WERI-Rb-1 (cell line): ENCODE results near the gene HEG1.
A peak's percentile ranks its signal among the peaks of the same experiment; 100 is the strongest.

Experiments
- DNase-seq: peaks from one replicate; pipeline ENCODE4 v3.0.0-alpha.2; 2020
- H3K27ac ChIP-seq: fragments of 250-450 bp; sonication (Bioruptor Pico); 2 replicates; pipeline ENCODE4 v1.5.1; 2020; ENCODE audit warnings: mild to moderate bottlenecking, moderate library complexity
- H3K27me3 ChIP-seq: fragments of 250-450 bp; sonication (Bioruptor Pico); 2 replicates; pipeline ENCODE4 v1.5.1; 2021; ENCODE audit warnings: mild to moderate bottlenecking, low read depth, moderate library complexity; ENCODE audit not compliant: insufficient read depth, severe bottlenecking
- H3K36me3 ChIP-seq: fragments of 250-450 bp; sonication (Bioruptor Pico); 2 replicates; pipeline ENCODE4 v1.5.1; 2020; ENCODE audit warnings: mild to moderate bottlenecking, moderate library complexity
- H3K4me3 ChIP-seq: 2 replicates; pipeline ENCODE4 v1.5.1; 2011; ENCODE audit warnings: low read depth, mild to moderate bottlenecking, control low read depth, low read length
- H3K9me3 ChIP-seq: fragments of 250-450 bp; sonication (Bioruptor Pico); 2 replicates; pipeline ENCODE4 v1.5.1; 2021; ENCODE audit warnings: mild to moderate bottlenecking, moderate library complexity; ENCODE audit not compliant: severe bottlenecking
- CTCF ChIP-seq: IDR thresholded peaks from 2 replicates; pipeline ENCODE4 v1.5.1; 2011; ENCODE audit warnings: low read depth, mild to moderate bottlenecking, control low read depth, inconsistent platforms, low read length

The HEG1 gene

GRCh38 chr3:125080077-125080476 lies 24.3 kb upstream of the HEG1 start:
- no peaks in the 10 kb centered on the region for H3K9me3 ChIP-seq
- DNase-seq: no peak
- H3K27me3 ChIP-seq: no peaks in the 10 kb centered on the region
- H3K27ac ChIP-seq: no peak overlapping the region
- no peak for TF ChIP-seq CTCF
- peaks cover 8% of the 10 kb centered on the region; the same call in 1 of the 2 replicates for H3K36me3 ChIP-seq
- H3K4me3 ChIP-seq: no peak overlapping the region

GRCh38 chr3:125079675-125080045 lies 23.9 kb upstream of the HEG1 start:
- Histone ChIP-seq H3K36me3 (peaks cover 8% of the 10 kb centered on the region; the same call in 1 of the 2 replicates), H3K27ac (no peak overlapping the region), H3K9me3 (no peaks in the 10 kb centered on the region), H3K27me3 (no peaks in the 10 kb centered on the region), H3K4me3 (no peak overlapping the region)
- no peak for TF ChIP-seq CTCF
- no peak for DNase-seq

- Histone ChIP-seq H3K9me3 (no peaks in the 10 kb centered on the region), H3K27me3 (no peaks in the 10 kb centered on the region), H3K27ac (no peak overlapping the region), H3K36me3 (peaks cover 8% of the 10 kb centered on the region; the same call in 1 of the 2 replicates), H3K4me3 (no peak overlapping the region)
- no peak for TF ChIP-seq CTCF
- DNase-seq: no peak
Observed at GRCh38 chr3:125078951-125079674, 23.3 kb upstream of the HEG1 start.

- DNase-seq: no peak
- H3K27me3 ChIP-seq: no peaks in the 10 kb centered on the region
- H3K9me3 ChIP-seq: no peaks in the 10 kb centered on the region
- peaks cover 5% of the 10 kb centered on the region; the same call in 1 of the 2 replicates for H3K36me3 ChIP-seq
- H3K27ac ChIP-seq: no peak overlapping the region
- no peak overlapping the region for H3K4me3 ChIP-seq
- TF ChIP-seq CTCF: no peak
Observed at GRCh38 chr3:125077864-125078263, 22.1 kb upstream of the HEG1 start.

- TF ChIP-seq CTCF: no peak
- H3K9me3 ChIP-seq: peaks cover 4% of the 10 kb centered on the region
- DNase-seq: no peak
- H3K27me3 ChIP-seq: no peaks in the 10 kb centered on the region
- H3K27ac ChIP-seq: peak overlapping the region; percentile 49; the same call in 1 of the 2 replicates
- H3K4me3 ChIP-seq: no peak overlapping the region
- 0 out of 2 replicates have a peak, but pooled peaks cover 3% of the 10 kb centered on the region for H3K36me3 ChIP-seq
Observed at GRCh38 chr3:125076464-125076863, 20.7 kb upstream of the HEG1 start.

- DNase-seq: peak; percentile 45
- peak; percentile 46 for TF ChIP-seq CTCF
- no peaks in the 10 kb centered on the region for H3K27me3 ChIP-seq
Observed at GRCh38 chr3:125075738-125076137, 19.9 kb upstream of the HEG1 start.

More at GRCh38 chr3:125075738-125076137, 19.9 kb upstream of the HEG1 start:
- no peak overlapping the region for H3K4me3 ChIP-seq
- H3K9me3 ChIP-seq: peaks cover 4% of the 10 kb centered on the region
- 0 out of 2 replicates have a peak, but pooled peaks cover 2% of the 10 kb centered on the region for H3K36me3 ChIP-seq
- H3K27ac ChIP-seq: peak overlapping the region; percentile 49
